CD4-positive, alpha-beta T cell treated with Interleukin-12 subunit alpha and Interleukin-12 subunit beta, for 1 hour (primary cell): Measurements from ENCODE around the gene BCAP31.
A peak's percentile ranks its signal among the peaks of the same experiment; 100 is the strongest.
"Not testable (repeated sequence)": the region's sequence is repeated elsewhere in the genome, so short reads cannot be mapped to it uniquely, and the experiment has no call there.

ENCODE experiments used
- DNase-seq: peaks from one replicate; pipeline ENCODE4 v3.0.0-alpha.2; 2020

BCAP31 gene

DNA sequence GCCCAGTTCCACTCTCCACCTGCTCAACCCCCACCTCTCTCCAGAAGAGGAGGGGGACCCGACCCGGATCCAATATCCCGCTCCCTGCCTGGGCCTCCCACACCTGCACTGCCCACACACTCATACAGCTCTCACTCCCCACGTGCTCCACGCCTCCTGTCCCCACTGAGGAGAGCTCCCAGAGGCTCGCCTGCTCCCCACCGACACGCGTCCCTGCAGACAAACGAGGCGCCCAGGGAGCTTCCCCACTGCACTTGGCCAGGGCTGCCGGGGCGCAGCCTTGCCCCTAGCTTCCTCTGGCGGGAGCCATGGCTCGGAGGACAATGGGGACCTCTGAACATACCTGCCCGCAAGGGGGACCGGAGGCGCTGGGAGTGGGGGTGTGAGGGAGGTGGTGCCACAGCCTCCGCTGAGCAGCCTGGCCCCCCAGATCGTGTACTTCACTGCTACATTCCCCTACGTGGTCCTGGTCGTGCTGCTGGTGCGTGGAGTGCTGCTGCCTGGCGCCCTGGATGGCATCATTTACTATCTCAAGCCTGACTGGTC, 31.5 kb downstream of the BCAP31 start:
- DNase-seq: no peak

DNA sequence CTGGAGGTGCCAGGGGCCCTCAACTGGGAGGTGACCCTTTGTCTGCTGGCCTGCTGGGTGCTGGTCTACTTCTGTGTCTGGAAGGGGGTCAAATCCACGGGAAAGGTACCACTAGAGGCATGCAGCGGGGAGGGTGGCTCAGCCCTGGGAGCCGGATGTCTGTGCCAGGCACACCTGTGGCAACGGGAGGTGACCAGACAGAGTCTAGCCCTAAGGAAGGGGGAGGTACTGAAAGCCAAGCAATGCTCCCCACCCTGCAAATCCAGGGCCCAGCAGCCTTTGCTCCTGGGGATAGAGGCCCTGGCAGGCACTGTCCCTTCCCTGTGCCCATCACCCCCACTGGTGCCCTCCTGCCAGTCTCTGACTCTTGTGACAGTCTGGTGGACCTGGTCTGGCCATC, 32.2 kb downstream of the BCAP31 start:
- DNase-seq: no peak

DNA sequence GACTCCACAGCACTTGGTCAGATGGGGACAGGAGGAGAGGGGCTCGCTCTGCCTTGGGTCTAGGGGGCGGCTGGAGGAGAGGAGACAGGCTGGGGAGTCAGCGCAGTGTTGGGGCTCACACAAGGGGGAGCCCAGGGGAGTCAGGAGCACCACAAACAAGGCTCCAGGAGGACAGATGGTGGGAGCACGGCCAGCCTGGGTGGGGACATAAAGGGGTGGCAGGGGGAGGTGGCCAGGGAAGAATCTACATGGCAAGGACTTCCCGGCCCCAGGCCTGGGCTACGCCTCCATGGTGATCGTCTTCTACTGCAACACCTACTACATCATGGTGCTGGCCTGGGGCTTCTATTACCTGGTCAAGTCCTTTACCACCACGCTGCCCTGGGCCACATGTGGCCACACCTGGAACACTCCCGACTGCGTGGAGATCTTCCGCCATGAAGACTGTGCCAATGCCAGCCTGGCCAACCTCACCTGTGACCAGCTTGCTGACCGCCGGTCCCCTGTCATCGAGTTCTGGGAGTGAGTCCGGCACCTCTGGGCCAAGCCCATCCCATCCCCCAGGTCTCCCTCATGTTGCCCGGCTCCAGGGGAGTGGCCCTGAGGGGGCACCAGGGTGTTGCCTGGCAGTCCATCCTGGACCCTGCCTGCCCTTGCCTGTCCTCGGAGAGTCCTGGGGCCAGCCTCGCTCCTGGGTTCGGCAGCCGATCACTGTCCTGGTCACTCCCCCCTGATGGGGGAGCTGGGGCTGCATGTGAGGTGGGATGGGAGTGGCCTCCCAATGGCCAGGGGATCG, 33.0 kb downstream of the BCAP31 start:
- not testable (repeated sequence) for DNase-seq

DNA sequence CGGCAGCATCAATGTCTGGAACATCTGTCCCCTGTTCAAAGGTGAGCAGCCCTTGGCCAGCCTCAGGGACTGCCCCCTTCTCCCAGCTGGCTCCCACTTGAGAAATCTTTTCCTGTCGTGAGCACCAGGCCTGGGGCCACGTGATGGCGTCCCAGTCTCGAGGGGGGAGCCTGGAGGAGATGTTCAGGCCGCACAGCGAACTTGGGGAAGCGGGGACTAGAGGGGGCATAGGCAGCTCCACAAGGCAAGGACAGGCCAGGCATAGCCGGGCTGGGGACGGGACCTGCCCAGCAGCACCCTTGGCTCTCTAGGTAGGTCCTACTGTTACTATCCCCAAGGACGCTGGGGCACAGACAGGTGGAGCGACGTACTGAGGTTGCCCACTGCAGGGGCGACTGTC, 33.7 kb downstream of the BCAP31 start:
- DNase-seq: no peak

DNA sequence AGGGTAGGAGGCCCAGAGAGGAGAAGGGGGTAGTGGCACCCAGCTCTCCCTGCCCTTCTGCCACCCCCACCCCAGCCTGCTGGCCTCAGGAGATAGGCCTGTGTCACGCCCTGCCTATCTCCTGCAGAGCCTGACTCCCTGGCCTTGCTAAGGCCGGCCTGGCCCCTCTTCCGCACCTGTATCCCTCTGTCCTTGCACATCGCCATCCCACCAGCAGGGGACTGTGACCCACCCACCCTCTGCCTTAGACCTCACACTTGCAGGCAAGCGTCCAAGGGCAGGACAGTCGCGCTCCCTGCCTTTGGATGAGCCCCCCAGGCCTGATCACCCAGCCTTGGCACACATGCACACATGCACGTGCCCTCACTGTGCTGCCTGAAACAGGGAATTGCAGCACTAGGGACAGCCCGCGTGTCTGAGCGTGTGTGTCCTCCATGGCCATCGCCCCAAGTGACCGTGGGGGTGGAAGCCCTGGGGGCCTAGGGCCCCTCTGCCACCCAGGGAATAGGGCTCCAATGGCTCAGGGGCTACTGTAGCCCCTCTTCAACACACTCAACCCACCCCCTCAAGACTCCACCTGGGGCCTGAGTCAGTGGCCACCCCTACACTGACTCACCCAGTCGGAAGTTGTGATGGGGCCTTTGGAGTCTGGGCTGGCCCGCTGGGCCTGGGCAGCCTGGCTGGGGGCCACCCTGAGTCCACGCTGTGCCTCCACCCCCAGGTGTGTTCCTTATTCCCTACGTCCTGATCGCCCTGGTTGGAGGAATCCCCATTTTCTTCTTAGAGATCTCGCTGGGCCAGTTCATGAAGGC, 34.3 kb downstream of the BCAP31 start:
- DNase-seq: no peak

DNA sequence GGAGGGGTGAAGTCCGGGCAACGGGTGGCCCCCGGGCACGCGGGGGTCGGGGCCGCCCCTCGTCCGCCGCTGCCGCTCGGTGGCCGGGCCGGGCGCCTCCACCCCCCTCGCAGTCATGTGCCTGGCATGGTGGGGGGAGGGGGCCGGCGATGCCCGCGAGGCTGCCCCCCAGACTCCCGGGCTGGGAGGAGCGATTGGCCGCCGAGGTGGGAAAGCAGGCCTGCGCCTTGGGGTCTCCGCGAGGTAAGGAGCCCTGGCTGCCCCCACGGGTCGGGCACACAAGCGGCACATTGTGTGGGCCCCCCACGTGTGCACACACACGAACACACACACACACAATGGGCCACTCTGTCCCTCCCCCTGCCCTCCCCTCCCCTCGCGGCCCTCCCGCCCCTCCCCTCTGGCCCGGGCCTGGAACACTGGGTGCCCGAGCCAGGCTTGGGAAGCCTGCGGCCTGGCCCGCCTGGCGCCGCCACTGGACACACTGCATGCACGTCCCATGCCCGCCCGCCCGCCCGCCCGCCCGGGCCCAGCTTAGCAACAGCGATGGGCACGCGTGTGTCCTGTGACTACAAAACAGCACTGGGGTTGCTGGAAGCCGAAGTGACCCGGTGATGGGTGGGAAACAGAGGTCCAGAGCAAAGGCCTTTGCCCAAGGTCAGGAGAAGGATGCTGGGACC, 35.1 kb downstream of the BCAP31 start:
- DNase-seq: no peak

DNA sequence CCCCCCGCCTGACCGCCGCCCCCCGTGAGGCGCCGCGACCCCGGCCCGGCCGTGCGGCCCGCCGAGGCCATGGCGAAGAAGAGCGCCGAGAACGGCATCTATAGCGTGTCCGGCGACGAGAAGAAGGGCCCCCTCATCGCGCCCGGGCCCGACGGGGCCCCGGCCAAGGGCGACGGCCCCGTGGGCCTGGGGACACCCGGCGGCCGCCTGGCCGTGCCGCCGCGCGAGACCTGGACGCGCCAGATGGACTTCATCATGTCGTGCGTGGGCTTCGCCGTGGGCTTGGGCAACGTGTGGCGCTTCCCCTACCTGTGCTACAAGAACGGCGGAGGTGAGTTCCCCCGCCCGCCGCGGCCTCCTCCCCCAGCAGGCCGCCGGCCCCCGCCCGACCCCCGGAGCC, 35.7 kb downstream of the BCAP31 start:
- DNase-seq: no peak

DNA sequence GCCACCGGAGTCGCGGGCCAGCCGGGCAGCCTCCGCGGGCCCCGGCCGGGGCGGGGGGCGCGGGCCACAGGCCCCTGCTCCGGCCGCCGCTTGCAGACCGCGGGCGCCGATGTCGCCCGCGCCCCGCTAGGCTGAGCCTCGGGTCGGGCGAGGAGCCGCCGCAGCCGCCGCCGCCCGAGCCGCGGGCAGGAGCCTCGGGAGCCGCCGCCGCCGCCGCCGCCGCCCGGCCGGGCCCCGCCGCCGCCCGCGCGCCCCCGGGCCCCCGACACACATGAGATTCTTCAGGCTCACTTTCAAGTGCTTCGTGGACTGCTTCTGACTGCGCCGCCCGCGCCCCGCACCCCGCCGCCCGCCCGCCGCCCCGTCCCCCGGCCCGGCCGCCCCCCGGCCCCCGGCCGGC, 36.1 kb downstream of the BCAP31 start:
- no peak for DNase-seq

DNA sequence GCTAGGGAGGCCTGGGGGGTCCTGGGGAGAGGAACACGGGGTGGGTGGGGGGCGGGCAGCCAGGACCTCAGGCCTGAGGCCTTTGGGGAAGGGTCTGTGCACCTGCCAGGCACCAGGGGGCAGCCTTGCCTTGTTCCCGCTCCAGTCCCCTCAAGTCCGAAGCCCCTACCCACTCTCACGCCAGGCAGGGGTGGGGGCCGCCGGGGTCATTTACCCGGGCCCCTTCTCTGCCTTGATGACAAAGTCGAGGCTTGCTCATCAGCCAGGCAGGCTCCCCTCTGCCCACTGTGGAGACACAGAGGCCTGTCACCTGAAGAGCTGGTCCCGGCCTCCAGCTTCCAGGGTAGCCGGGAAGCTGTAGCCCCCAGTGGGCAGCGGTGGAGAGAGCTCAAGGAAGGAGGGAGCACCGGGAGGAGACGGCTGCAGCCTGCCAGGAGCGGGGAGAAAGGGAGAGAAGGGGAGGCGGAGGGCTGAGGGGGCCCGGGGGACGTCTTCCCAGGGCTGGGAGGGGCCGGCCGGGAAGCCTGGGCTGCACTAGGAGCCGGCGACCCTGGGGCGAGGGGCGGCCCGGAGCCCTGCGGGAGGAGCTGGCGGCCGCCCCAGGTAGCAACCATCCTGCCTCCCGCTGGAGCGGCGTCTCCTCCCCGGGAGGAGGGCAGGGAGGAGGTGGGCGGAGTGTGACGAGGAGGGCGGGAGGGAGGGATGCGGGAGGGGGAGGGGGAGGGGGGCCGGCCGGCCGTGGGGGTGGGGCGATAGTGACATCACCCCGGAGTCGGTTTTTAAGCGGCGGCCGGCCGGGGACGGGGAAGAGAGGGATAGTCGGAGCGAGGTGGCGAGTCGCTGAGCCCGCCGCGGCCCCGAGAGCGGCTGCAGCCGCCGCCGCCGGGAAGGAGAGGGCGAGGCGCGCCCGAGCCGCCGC, 36.8 kb downstream of the BCAP31 start, which contains the start of gene SLC6A8:
TSS of gene SLC6A8 (plus strand) at position 806 of the 919 bp plus-strand sequence. CDS start 649 bp downstream, outside the sequence.
- DNase-seq: peak; percentile 60

DNA sequence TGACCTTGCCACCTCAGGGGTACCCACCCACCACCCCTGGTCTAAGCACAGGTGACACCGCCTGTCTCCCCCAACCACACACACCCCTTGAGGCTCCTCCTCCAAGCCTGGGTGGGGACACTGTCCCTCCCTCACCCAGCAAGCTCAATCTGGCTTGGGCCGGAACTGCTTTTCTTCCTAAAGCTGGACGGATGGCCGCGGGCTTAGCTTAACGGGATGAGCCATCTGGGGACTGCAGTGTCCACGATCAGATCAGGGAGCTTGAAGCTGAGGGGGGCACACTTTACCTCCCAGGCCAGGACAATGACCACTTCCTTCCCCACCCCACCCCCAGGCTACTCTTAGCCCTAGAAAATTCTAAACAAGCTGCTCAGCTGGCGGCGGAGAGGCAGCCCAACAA, 37.5 kb downstream of the BCAP31 start:
- DNase-seq: no peak

DNA sequence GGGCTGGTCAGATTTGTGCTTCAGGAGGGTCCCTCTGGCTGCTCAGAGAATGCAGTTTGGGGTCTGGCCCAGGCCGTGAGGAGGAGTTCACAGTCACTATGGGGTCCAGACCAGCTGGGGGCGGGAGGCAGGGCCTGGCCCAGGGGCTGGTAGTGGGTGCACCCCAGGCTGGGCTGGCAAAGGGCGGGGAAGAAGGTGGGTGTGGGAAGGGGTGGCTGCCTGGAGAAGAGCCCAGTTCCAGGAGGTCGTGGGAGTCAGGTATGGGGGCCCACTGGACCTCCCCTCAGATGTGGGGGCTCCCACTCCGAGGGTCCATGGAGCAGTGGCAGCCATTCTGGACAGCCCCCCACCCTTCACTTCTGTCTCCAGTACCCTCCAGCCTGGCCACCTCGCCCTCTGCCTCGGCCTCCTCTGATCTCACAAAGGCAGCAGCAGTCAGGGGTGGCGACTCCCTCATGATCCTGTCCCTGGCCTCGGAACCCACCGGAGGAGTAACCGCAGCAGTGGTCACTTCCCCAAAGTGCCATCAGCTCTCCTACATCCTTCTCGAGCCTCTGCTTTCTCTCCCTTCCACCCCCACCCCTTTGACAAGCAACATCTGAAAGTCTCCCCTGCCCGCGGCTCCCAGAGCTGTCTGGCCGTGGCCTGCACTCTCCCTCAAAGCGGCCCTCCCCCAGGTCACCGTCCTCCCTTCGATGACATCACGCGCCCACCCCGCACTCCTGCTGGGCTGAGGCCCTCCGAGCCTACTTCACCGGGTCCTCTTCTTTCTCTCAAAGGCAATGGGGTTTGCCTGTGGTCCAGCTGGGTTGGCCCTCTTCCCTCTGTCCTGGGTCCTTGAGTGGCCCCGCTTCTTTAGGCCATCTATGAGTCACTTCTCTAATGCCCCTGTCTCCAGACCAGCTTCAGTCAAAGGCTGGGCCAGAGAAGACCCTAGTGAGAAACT, 38.2 kb downstream of the BCAP31 start:
- no peak for DNase-seq

DNA sequence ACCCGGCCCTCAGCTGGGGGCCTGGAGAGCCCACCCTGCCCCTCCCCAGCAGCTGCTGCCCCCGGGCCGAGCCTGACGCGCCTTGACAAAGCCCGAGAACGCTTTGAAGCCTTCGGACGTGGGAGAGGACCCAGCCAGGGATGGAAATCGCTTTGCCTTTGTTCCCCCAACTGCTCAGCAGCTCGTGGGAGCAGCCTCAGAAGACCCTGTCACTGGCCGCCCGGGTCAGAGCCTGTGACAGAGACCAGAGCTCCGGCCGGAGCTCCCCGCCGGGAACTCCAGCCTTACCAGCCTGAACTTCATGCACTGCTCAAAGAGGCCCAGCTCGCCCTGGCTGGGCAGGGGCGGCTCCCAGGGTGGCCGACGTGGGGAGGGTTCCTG, 39.0 kb downstream of the BCAP31 start:
- no peak for DNase-seq

DNA sequence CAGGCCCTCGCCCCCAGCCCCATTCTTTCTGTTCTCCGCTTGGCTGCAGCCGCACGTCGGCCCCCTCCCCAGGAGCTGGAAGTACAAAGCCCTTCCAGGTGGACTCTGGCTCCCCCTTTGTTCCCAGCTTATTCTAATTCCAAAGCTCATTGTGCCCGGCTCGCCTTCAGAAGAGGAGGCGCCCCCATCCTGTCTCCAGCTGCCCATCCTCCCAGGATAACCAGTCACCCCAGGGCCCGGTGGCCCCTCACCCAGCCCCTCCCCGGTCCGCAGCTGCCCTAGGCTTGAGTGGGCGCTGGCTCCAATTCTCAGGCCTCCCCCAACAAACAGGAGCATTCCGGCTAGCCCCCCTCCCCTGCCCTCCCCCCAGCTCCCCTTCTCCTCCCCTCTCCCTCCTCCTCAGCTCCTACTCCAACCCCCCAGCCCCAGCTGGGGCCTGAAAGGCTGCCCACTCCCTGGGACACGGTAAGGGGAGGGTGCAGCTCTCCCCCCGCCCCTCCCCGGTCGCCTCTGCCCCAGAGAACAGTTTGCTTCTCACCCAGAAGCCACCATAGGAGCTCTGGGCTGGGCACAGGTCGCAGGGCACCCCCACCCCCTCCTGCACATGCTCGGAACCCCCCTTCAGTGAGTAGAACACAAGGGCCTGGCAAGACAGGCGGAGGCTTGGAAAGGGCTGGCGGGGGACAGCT, 39.6 kb downstream of the BCAP31 start:
- DNase-seq: no peak

DNA sequence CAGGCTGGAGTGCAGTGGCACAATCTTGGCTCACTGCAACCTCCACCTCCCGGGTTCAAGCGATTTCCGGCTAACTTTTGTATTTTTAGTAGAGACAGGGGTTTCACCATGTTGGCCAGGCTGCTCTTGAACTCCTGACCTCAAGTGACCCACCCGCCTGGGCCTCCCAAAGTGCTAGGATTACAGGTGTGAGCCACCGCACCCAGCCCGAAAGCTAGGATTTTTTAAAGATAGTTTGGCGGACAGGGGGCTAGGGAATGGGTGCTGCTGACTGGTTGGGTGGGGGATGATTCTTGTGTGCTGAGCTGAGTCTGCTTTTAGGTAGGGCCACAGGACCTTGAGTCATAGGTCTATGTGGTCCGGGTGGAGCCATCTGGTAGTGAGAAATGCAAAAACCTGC, 40.7 kb downstream of the BCAP31 start:
- not testable (repeated sequence) for DNase-seq

DNA sequence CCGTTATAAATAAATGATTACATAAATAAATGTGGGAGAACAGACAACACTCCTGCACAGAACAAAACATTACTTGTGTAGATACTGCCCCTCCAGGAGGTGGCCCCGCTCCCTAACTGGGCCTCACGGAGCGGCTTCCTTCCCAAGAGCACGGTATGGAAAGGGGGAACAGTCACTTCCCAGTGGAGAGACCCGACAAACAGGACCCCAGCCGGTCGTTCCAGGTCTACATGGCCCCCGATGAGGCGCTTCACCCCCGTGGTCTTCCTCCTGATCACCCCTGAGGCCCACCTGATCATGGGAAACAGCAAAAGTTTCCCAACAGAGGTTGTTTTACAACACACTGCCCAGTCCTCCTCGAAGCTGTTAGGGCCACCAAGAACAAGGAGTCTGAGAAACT, 43.0 kb downstream of the BCAP31 start:
- no peak for DNase-seq

DNA sequence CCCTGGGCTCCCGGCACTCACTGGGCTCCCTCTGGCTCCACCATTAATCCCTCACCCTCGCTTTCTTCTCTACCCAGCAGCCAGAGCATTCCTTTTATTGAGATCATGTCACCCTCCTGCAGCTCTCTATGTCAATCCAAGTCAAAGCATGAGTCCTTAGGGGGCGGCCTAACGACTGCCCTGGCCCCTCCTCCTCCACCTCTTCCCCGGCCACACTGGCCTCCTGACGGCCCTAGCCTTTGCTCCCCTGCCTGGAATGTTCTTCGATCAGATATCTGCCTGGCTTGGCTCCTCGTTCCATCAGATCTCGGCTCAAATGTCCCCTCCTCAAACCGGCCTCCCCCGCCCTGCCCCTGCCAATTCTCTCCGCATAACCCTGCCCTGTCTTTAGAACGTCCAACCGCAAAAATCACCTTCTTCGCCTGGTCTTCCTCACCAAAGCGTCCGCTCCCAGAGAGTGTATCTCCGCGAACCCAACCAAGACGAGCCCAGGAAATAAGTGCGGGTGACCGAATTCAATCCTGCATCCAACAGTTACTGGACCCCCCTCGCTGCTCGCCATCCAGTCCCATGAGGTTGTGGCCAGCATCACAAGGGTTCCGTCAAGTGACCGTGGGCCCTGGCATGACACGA, 49.9 kb downstream of the BCAP31 start:
- no peak for DNase-seq

DNA sequence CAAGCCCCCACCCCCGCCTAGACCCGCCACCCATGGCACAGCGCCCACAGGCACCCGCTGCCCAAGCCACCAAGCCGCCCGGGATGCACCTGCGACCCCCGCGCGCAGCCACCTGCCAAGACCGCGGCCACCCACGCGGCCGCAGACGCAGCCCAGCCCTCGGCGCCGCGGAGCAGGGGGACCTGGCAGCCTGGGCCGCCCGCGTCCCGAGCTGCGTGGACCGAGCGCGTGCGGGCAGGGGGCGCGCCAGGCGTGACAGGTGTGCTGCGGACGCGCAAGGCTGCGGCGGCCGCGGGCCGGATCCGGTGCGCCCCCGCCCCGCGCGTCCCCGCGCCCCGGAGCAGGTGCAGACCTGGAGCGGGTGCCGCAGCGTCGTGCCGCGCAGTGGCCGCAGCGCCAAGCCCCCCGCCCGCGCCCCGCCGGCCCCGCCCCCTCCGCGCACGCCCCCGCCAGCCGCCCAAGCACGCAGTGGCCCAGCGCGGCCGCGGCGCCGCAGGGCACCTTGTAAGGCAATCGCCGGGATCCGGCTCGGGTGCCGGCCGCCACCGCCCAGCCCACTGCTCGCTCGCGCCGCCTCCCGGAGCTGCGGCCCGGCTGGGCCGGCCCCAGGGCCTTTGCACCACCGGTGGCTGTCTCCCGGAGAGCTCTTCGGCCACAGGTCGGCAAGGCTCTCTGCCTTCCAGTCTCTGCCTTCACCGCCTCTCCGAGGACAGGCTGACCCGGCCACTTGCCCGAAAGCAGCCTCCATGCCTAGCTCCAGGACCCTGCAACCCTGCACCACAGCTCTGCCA, 50.6 kb downstream of the BCAP31 start, which contains the start of gene PNCK:
TSS of gene PNCK (minus strand) at position 386 of the 791 bp plus-strand sequence. CDS start 737 bp downstream, outside the sequence.
- no peak for DNase-seq

DNA sequence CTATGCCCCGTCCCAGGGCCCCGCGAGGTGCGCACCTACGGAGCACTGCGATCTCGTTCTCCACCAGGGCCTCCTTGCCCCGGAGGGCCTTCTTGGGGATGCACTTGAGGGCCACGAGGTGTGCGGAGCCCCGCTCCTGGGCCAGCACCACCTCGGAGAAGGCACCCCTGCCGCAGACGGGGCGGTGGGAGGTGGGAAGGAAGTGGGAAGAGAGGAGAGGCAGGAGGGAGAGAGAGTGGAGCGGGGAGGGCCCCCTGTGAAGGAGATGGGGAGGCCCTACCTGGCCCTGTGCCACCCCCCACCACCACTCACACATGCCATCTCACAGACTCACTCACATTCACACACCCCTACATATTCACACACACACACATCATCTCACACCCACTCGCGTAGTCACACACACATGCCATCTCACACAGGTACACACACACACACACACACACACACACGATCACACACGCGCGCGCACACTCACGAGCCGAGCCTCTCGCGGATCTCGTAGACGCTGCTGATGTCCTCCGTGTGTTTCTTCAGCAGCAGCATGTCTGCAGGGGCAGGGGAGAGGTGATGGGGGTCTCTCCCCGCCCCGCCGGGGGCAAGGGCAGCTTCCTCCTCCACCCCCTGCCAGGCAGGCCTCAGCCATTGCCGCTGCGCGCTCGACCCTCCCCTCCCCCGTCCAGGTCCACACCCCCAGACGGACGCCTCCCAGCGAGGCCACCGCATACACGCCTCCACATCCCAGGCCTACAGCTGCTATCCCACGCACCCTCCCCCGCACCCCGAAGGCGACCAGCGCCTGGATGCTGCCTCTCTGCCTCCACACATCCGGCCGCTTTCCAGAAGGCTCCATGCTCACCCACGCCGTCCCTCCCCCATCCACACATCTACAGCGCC, 51.4 kb downstream of the BCAP31 start:
- DNase-seq: no peak
